Astrocyte (in vitro differentiated cells and primary cell): ENCODE data around the gene BLTP2.
"Not testable (repeated sequence)": the region's sequence is repeated elsewhere in the genome, so short reads cannot be mapped to it uniquely, and the experiment has no call there.

Source experiments
- CTCF ChIP-seq: IDR thresholded peaks from 2 replicates; pipeline ENCODE4 v1.5.1; 2011; ENCODE audit warnings: low read depth, mild to moderate bottlenecking, inconsistent platforms, low read length, moderate library complexity; ENCODE audit not compliant: insufficient read depth
- EZH2 ChIP-seq: IDR thresholded peaks from 2 replicates; pipeline ENCODE4 v1.6.1; 2012; ENCODE audit warnings: mild to moderate bottlenecking, low read length, inconsistent platforms; ENCODE audit not compliant: insufficient read depth

GRCh38 chr17:28604031-28604430 lies 40.9 kb downstream of the BLTP2 start:
- TF ChIP-seq CTCF, EZH2: not testable (repeated sequence)
